CD14-positive monocyte (primary cell): Measurements from ENCODE around the gene URB1. TPM values are rescaled to one million over a fixed set of nuclear protein-coding genes. Genes with fewer than 3 reads are reported as not detected.

Source experiments
- DNase-seq, 3 donors: peaks; one replicate each; pipeline ENCODE4 v3.0.0-alpha.2; 2011 to 2022
- H2AFZ ChIP-seq: 2 replicates; pipeline ENCODE4 v1.6.0; 2012; ENCODE audit warnings: mild to moderate bottlenecking, low read depth, low read length, inconsistent platforms; ENCODE audit not compliant: insufficient read depth, poor library complexity, severe bottlenecking
- H3K27ac ChIP-seq, 2 donors: 1 replicate in 1 of 2; 2 replicates in 1 of 2; pipeline ENCODE4 v1.5.1; 2012 to 2013; ENCODE audit warnings: low read length in 2 of 2, control low read depth in 1 of 2, inconsistent platforms in 1 of 2, low read depth in 1 of 2, mild to moderate bottlenecking in 1 of 2
- H3K27me3 ChIP-seq, 2 donors: one replicate each; pipeline versions ENCODE4 v1.6.0 to v1.6.1; 2011 to 2013; ENCODE audit warnings: low read length in 2 of 2; ENCODE audit not compliant: control insufficient read depth in 2 of 2, insufficient read depth in 2 of 2
- H3K36me3 ChIP-seq, 2 donors: replicated peaks in 1 of 2; 1 replicate in 1 of 2; 2 replicates in 1 of 2; pipeline versions ENCODE4 v1.5.1 to v1.6.1; 2012 to 2013; ENCODE audit warnings: low read length in 2 of 2, control low read depth in 1 of 2, inconsistent platforms in 1 of 2, mild to moderate bottlenecking in 1 of 2; ENCODE audit not compliant: insufficient read depth in 2 of 2, control insufficient read depth in 1 of 2
- H3K4me1 ChIP-seq, 2 donors: 1 replicate in 1 of 2; 2 replicates in 1 of 2; pipeline versions ENCODE4 v1.5.1 to v1.6.1; 2012 to 2013; ENCODE audit warnings: low read length in 2 of 2, control low read depth in 1 of 2, inconsistent platforms in 1 of 2, mild to moderate bottlenecking in 1 of 2, moderate library complexity in 1 of 2; ENCODE audit not compliant: insufficient read depth in 2 of 2, control insufficient read depth in 1 of 2
- H3K4me2 ChIP-seq: replicated peaks from 2 replicates; pipeline ENCODE3; 2012; ENCODE audit warnings: low read length, moderate library complexity, mild to moderate bottlenecking; ENCODE audit not compliant: poor library complexity, severe bottlenecking; ENCODE audit errors: extremely low read depth
- H3K4me3 ChIP-seq, 3 experiments: fragments of 200-600 bp in 1 of 3; sonication (generic) in 1 of 3; replicated peaks in 1 of 3; 1 replicate in 2 of 3; 2 replicates in 1 of 3; pipeline ENCODE4 v1.5.1; 2011 to 2013; ENCODE audit warnings: low read length in 3 of 3, mild to moderate bottlenecking in 3 of 3, control low read depth in 2 of 3, low read depth in 2 of 3, inconsistent platforms in 1 of 3, moderate library complexity in 1 of 3
- H3K79me2 ChIP-seq: 2 replicates; pipeline ENCODE4 v1.6.0; 2012; ENCODE audit warnings: mild to moderate bottlenecking, control low read depth, inconsistent platforms, low read length, moderate library complexity; ENCODE audit not compliant: insufficient read depth
- H3K9ac ChIP-seq: 2 replicates; pipeline ENCODE4 v1.6.0; 2017; ENCODE audit warnings: low read length, mild to moderate bottlenecking; ENCODE audit not compliant: insufficient read depth, poor library complexity, severe bottlenecking
- H3K9me3 ChIP-seq, 2 donors: replicated peaks in 1 of 2; 1 replicate in 1 of 2; 2 replicates in 1 of 2; pipeline versions ENCODE4 v1.5.1 to v1.6.1; 2012 to 2013; ENCODE audit warnings: low read length in 2 of 2, control low read depth in 1 of 2; ENCODE audit not compliant: control insufficient read depth in 1 of 2, insufficient read depth in 1 of 2
- H4K20me1 ChIP-seq: 2 replicates; pipeline ENCODE4 v1.6.0; 2012; ENCODE audit warnings: mild to moderate bottlenecking, low read length, control low read depth, moderate library complexity; ENCODE audit not compliant: insufficient read depth
- H3K27ac Mint-ChIP-seq, 7 donors: one replicate each; pipeline ENCODE4 v1.8.0; 2020; ENCODE audit warnings: mild to moderate bottlenecking in 7 of 7, mixed read lengths in 7 of 7, moderate library complexity in 6 of 7, inconsistent platforms in 2 of 7
- H3K27me3 Mint-ChIP-seq, 3 donors: one replicate each; pipeline ENCODE4 v1.8.0; 2021 to 2022; ENCODE audit warnings: low read depth in 3 of 3, mild to moderate bottlenecking in 3 of 3, mixed read lengths in 3 of 3, moderate library complexity in 3 of 3, inconsistent platforms in 1 of 3
- H3K36me3 Mint-ChIP-seq, 2 donors: one replicate each; pipeline ENCODE4 v1.8.0; 2020; ENCODE audit warnings: mixed read lengths in 2 of 2, inconsistent platforms in 1 of 2, mild to moderate bottlenecking in 1 of 2
- H3K4me1 Mint-ChIP-seq: one replicate; pipeline ENCODE4 v1.8.0; 2020; ENCODE audit warnings: mild to moderate bottlenecking, mixed read lengths
- H3K4me3 Mint-ChIP-seq, 2 donors: one replicate each; pipeline ENCODE4 v1.8.0; 2020; ENCODE audit warnings: mild to moderate bottlenecking in 2 of 2, mixed read lengths in 2 of 2, moderate library complexity in 1 of 2
- H3K9me3 Mint-ChIP-seq, 7 donors: one replicate each; pipeline ENCODE4 v1.8.0; 2020 to 2022; ENCODE audit warnings: mixed read lengths in 7 of 7, mild to moderate bottlenecking in 6 of 7, moderate library complexity in 6 of 7, inconsistent platforms in 2 of 7
- WGBS: methylation state at CpG from one replicate; pipeline ENCODE4 v1.1.5; 2013; ENCODE audit warnings: missing lambda C conversion rate; ENCODE audit not compliant: insufficient coverage; 5-methylcytosine and 5-hydroxymethylcytosine counted together
- intact Hi-C, 2 donors: fragments of 100-400 bp; cut with micrococcal nuclease; formaldehyde crosslinking; loops; one replicate each; pipeline versions ENCODE4 v1.15.0 to v1.15.1; 2023
- polyA plus RNA-seq, 3 donors: library from polyadenylated mRNA; depleted of rRNA in 1 of 3; unstranded in 2 of 3; stranded (reverse) in 1 of 3; fragments of 300-500 nt in 2 of 3; fragments of >200 nt in 1 of 3; fragmentation: Illumina TruSeq in 2 of 3; gene quantifications; 1 replicate in 2 of 3; 2 replicates in 1 of 3; pipeline ENCODE4 v1.2.3, GENCODE V29; 2012 to 2021
- TF ChIP-seq, protein P1 (sequence below): fragments of 200-600 bp; IDR thresholded peaks from one replicate; pipeline ENCODE4 v1.8.0; 2022; ENCODE audit warnings: antibody characterized with exemption, mild to moderate bottlenecking

Gene URB1
- polyA plus RNA-seq, 3 donors: 0.25 to 2.4 (median 0.47) TPM

DNA sequence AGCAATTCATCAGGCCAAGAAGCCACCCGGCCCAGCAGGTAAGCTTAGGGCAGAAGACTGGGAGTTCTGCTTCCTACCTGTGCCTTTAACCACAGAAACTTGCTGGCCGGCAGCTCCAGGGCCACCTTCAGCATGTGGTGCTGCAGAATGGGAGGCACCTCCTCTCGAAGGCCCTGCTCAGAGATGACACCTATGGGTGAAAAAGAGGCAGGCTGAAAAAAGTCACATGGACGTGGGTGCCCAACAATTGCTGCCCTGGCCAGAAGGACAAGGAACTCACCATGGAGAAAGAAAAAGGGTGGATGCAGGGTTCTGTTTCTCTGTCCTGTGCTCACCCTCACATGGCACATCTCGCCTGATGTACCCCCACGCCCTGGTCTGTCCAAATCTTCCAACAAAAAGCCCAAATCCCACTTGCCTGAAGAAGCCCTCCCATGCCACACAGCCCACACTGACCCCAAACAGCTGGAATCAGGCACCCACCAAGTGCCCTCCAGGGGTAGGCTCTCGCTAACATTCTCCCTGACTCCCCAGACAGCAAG is 33.0 kb downstream of the URB1 start:
- H3K36me3 Mint-ChIP-seq: peaks cover 91 to 95% of the 10 kb centered on the region in 2 donors
- H3K27me3 Mint-ChIP-seq: peaks cover 0 to 2% (median 0%) of the 10 kb centered on the region in 3 donors
- no peak overlapping the region for H3K27ac ChIP-seq
- H4K20me1 ChIP-seq: no peaks in the 10 kb centered on the region
- no peak overlapping the region for H3K9ac ChIP-seq
- H3K27ac Mint-ChIP-seq: peak overlapping the region in 2 of 7 donors; percentile 4 to 14
- H3K4me1 ChIP-seq: no peaks in the 10 kb centered on the region
- no peaks in the 10 kb centered on the region for H3K79me2 ChIP-seq
- no peak overlapping the region for H3K4me2 ChIP-seq
- WGBS: 80% methylated on average over 7 of the region's 7 CpGs
- intact Hi-C loops: loop anchor here in 1 of 2 donors (10.0 kb wide), 1 partner anchor 45 kb away; no protein-coding TSS in a partner anchor
- peaks cover 3% of the 10 kb centered on the region for H3K4me1 Mint-ChIP-seq
- H3K36me3 ChIP-seq: peaks cover 91 to 98% of the 10 kb centered on the region in 2 donors
- H3K9me3 Mint-ChIP-seq: no peaks in the 10 kb centered on the region
- no peak overlapping the region for H3K4me3 ChIP-seq
- no peak overlapping the region for H2AFZ ChIP-seq
- no peak for DNase-seq
- no peaks in the 10 kb centered on the region for H3K9me3 ChIP-seq
- no peak overlapping the region for H3K4me3 Mint-ChIP-seq
- TF ChIP-seq, protein P1, sequence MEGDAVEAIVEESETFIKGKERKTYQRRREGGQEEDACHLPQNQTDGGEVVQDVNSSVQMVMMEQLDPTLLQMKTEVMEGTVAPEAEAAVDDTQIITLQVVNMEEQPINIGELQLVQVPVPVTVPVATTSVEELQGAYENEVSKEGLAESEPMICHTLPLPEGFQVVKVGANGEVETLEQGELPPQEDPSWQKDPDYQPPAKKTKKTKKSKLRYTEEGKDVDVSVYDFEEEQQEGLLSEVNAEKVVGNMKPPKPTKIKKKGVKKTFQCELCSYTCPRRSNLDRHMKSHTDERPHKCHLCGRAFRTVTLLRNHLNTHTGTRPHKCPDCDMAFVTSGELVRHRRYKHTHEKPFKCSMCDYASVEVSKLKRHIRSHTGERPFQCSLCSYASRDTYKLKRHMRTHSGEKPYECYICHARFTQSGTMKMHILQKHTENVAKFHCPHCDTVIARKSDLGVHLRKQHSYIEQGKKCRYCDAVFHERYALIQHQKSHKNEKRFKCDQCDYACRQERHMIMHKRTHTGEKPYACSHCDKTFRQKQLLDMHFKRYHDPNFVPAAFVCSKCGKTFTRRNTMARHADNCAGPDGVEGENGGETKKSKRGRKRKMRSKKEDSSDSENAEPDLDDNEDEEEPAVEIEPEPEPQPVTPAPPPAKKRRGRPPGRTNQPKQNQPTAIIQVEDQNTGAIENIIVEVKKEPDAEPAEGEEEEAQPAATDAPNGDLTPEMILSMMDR: no peak
- no peaks in the 10 kb centered on the region for H3K27me3 ChIP-seq

DNA sequence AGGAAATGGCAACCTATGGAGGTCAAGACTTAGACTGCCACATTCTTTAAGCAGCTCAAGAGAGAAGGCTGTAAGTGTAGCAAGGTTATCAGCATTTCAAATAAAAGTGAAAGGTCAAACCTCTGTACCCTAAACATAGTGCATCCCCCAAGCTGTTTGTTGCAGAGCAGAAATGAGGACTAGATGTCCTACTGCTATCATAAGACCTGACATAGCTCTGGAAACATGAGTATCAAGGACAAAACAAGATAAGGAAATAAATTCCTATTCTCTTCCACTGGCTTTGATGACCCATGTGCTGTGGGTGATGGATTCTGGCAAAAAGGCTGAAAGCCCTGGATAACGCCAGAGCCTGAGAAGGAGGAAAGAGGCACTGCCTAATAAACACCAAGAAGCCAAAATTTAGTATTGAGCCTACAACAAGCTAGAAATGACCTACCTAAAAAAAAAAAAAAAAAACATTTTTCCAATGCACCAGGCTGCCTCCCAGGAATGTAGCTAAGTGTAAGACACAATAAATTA is 35.9 kb downstream of the URB1 start:
- Histone ChIP-seq H2AFZ (no peak overlapping the region), H3K9ac (no peak overlapping the region), H3K4me3 (no peak overlapping the region), H3K79me2 (no peaks in the 10 kb centered on the region), H3K4me2 (no peak overlapping the region), H3K27ac (peak overlapping the region in 1 of 2 donors; percentile 11), H3K9me3 (no peaks in the 10 kb centered on the region), H3K36me3 (peaks cover 93 to 98% of the 10 kb centered on the region in 2 donors), H3K27me3 (no peaks in the 10 kb centered on the region), H4K20me1 (no peaks in the 10 kb centered on the region), H3K4me1 (no peaks in the 10 kb centered on the region)
- no peak for DNase-seq
- WGBS: no CpG with 5 or more reads among the region's 1 CpG
- Mint-ChIP-seq H3K9me3 (no peaks in the 10 kb centered on the region), H3K36me3 (peaks cover 91 to 97% of the 10 kb centered on the region in 2 donors), H3K27ac (peak overlapping the region in 2 of 7 donors; percentile 23 to 24), H3K27me3 (peaks cover 0 to 2% (median 0%) of the 10 kb centered on the region in 3 donors), H3K4me3 (no peak overlapping the region), H3K4me1 (no peaks in the 10 kb centered on the region)
- intact Hi-C loops: loop anchor here in 1 of 2 donors (10.0 kb wide), 1 partner anchor 48 kb away; no protein-coding TSS in a partner anchor
- TF ChIP-seq, protein P1: no peak
